Neural progenitor cell (in vitro differentiated cells): ENCODE data around the gene ADCY3.

Experiments used
- CTCF ChIP-seq: fragments of 200-600 bp; sonication (generic); IDR thresholded peaks from 2 replicates; pipeline ENCODE4 v1.5.1; 2017; ENCODE audit warnings: antibody characterized with exemption, mild to moderate bottlenecking
- EZH2 ChIP-seq: fragments of 200-600 bp; sonication (generic); IDR thresholded peaks from 2 replicates; pipeline ENCODE4 v1.6.1; 2017; ENCODE audit warnings: antibody characterized with exemption, mild to moderate bottlenecking, moderate library complexity

- TF ChIP-seq CTCF (no peak), EZH2 (no peak)
Observed at GRCh38 chr2:24903161-24904103, 16.6 kb downstream of the ADCY3 start.
